HepG2 (cell line): Measurements from ENCODE around the gene FUT6.

Experiments used
- EZH2 ChIP-seq: conservative IDR thresholded peaks from 2 replicates; pipeline ENCODE4 v1.6.1; 2012; ENCODE audit warnings: mild to moderate bottlenecking, low read depth, low read length, moderate library complexity
- NCOA2 ChIP-seq: sonication (generic); formaldehyde crosslinking; IDR thresholded peaks from 2 replicates; pipeline ENCODE4 v1.8.0; 2022; ENCODE audit warnings: inconsistent platforms
- POLR2A ChIP-seq, 2 experiments: IDR thresholded peaks; 2 replicates each; pipeline ENCODE4 v1.6.1; 2011; ENCODE audit warnings: low read depth in 2 of 2, low read length in 2 of 2, mild to moderate bottlenecking in 1 of 2, moderate library complexity in 1 of 2; ENCODE audit not compliant: insufficient read depth in 1 of 2
- SIN3B ChIP-seq: fragments of 150-350 bp; IDR thresholded peaks from 2 replicates; pipeline ENCODE4 v1.6.1; 2014; ENCODE audit warnings: low read length
- SUZ12 ChIP-seq: fragments of 150-350 bp; IDR thresholded peaks from 2 replicates; pipeline ENCODE4 v1.6.1; 2014; ENCODE audit warnings: low read depth, low read length
- ZNF598 ChIP-seq: sonication (generic); formaldehyde crosslinking; IDR thresholded peaks from 2 replicates; pipeline ENCODE4 v1.5.1; 2020; ENCODE audit warnings: mild to moderate bottlenecking, missing genetic modification reagents, borderline replicate concordance
- ZNF761 ChIP-seq: sonication (generic); formaldehyde crosslinking; conservative IDR thresholded peaks from 2 replicates; pipeline ENCODE4 v1.4.0; 2020; ENCODE audit warnings: mild to moderate bottlenecking, missing genetic modification reagents
- TF ChIP-seq, protein P1 (sequence below): sonication (generic); formaldehyde crosslinking; IDR thresholded peaks from 2 replicates; pipeline ENCODE4 v1.5.0; 2020; ENCODE audit warnings: mild to moderate bottlenecking, missing genetic modification reagents, moderate library complexity
- TF ChIP-seq, protein P2 (sequence below): sonication (generic); formaldehyde crosslinking; IDR thresholded peaks from 2 replicates; pipeline ENCODE4 v1.4.0; 2020; ENCODE audit warnings: missing genetic modification reagents

DNA sequence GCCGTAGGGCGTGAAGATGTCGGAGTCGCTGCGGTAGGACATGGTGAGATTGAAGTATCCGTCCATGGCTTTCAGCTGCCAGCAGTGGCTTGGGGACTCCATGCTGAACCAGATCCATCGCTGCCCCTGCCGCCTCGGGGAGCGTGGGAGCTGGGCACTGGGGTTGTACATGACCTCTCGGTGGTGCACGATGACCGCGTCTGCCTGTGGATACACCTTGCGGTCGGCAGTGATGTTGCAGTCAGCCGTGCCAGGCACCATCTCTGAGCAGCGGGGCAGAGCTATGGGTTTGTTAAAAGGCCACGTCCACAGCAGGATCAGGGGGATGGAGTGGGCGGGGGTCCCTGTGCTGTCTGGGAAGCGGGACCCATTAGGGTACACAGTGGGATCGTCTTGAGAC, 7.4 kb downstream of the FUT6 start:
- no peak for TF ChIP-seq EZH2
- TF ChIP-seq SIN3B, result no peak
- no peak for TF ChIP-seq SUZ12
- no peak for TF ChIP-seq ZNF761 (CRISPR knock-in tag)
- TF ChIP-seq NCOA2, result no peak
- TF ChIP-seq, protein P1, sequence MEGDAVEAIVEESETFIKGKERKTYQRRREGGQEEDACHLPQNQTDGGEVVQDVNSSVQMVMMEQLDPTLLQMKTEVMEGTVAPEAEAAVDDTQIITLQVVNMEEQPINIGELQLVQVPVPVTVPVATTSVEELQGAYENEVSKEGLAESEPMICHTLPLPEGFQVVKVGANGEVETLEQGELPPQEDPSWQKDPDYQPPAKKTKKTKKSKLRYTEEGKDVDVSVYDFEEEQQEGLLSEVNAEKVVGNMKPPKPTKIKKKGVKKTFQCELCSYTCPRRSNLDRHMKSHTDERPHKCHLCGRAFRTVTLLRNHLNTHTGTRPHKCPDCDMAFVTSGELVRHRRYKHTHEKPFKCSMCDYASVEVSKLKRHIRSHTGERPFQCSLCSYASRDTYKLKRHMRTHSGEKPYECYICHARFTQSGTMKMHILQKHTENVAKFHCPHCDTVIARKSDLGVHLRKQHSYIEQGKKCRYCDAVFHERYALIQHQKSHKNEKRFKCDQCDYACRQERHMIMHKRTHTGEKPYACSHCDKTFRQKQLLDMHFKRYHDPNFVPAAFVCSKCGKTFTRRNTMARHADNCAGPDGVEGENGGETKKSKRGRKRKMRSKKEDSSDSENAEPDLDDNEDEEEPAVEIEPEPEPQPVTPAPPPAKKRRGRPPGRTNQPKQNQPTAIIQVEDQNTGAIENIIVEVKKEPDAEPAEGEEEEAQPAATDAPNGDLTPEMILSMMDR (CRISPR knock-in tag), result no peak
- TF ChIP-seq ZNF598 (CRISPR knock-in tag), result no peak
- TF ChIP-seq, protein P2, sequence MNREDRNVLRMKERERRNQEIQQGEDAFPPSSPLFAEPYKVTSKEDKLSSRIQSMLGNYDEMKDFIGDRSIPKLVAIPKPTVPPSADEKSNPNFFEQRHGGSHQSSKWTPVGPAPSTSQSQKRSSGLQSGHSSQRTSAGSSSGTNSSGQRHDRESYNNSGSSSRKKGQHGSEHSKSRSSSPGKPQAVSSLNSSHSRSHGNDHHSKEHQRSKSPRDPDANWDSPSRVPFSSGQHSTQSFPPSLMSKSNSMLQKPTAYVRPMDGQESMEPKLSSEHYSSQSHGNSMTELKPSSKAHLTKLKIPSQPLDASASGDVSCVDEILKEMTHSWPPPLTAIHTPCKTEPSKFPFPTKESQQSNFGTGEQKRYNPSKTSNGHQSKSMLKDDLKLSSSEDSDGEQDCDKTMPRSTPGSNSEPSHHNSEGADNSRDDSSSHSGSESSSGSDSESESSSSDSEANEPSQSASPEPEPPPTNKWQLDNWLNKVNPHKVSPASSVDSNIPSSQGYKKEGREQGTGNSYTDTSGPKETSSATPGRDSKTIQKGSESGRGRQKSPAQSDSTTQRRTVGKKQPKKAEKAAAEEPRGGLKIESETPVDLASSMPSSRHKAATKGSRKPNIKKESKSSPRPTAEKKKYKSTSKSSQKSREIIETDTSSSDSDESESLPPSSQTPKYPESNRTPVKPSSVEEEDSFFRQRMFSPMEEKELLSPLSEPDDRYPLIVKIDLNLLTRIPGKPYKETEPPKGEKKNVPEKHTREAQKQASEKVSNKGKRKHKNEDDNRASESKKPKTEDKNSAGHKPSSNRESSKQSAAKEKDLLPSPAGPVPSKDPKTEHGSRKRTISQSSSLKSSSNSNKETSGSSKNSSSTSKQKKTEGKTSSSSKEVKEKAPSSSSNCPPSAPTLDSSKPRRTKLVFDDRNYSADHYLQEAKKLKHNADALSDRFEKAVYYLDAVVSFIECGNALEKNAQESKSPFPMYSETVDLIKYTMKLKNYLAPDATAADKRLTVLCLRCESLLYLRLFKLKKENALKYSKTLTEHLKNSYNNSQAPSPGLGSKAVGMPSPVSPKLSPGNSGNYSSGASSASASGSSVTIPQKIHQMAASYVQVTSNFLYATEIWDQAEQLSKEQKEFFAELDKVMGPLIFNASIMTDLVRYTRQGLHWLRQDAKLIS (CRISPR knock-in tag), result no peak
- no peak for TF ChIP-seq POLR2A (IDR thresholded peaks at IDR 0.05; ENCODE audit: insufficient read depth in 1 of 2, low read depth in 2 of 2, low read length in 2 of 2)
